ENCODE measurements around the gene SERPINB3. TPM values are rescaled to one million over a fixed set of nuclear protein-coding genes. Genes with fewer than 3 reads are reported as not detected.

SERPINB3 gene
- total and polyA plus RNA-seq, 2 of the 8 experiments (the other 6 are each of a cell fraction or from before 2014, with no cell fraction given) = 0.17 to 0.18 TPM

DNA sequence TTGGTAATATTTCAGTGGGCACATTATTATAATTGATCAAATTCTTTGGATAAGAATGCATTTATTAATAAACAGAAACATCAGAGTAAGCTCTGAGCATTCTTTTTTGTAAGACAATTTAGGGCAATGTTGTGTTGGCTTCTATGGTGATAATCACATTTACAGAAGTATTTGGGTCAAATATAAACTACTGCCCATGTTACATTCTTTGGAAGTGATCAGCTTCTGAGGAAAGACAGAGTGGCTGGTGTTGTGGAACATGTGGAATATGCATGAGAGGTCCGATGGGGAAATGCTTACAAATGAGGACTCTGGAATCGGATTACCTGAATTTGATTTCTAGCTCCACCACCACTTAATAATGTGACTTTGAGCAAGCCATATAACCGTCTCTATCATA lies 55.2 kb downstream of the SERPINB3 start:
- Histone ChIP-seq H3K4me3 (ENCODE audit: extremely low read depth in 1 of 4, insufficient read depth in 2 of 4, low read depth in 3 of 4, low read length in 4 of 4) (no peak overlapping the region), H3K23me2 (ENCODE audit: low read depth, low read length) (no peaks in the 10 kb centered on the region), H3K4ac (replicated peaks; ENCODE audit: insufficient read length, low read depth, low read length) (no peak overlapping the region), H2AK5ac (ENCODE audit: low read depth, low read length) (no peak overlapping the region), H3K9me3 (ENCODE audit: insufficient read depth in 2 of 2, low read depth in 1 of 2, low read length in 1 of 2) (no peaks in the 10 kb centered on the region), H3K56ac (replicated peaks; ENCODE audit: insufficient read length, low read depth, low read length) (no peak overlapping the region), H3K18ac (ENCODE audit: extremely low read depth, low read length) (no peak overlapping the region), H2BK5ac (ENCODE audit: low read depth, low read length) (no peak overlapping the region), H3K79me2 (ENCODE audit: control insufficient read depth in 1 of 2, insufficient read depth in 2 of 2, low read length in 2 of 2) (no peaks in the 10 kb centered on the region), H4K5ac (ENCODE audit: insufficient read length, low read depth, low read length) (no peak overlapping the region), H3K36me3 (ENCODE audit: control insufficient read depth in 2 of 4, insufficient read depth in 4 of 4, low read length in 3 of 4) (no peaks in the 10 kb centered on the region), H3K79me1 (ENCODE audit: low read depth, low read length) (no peaks in the 10 kb centered on the region), H3K14ac (ENCODE audit: insufficient read length) (no peak overlapping the region), H2BK12ac (ENCODE audit: low read depth, low read length) (no peak overlapping the region), H2BK120ac (replicated peaks; ENCODE audit: low read depth, low read length) (no peak overlapping the region), H3K27ac (ENCODE audit: low read depth, low read length) (no peak overlapping the region), H4K91ac (replicated peaks; ENCODE audit: insufficient read length, low read length) (no peak overlapping the region), H4K20me1 (replicated peaks in 1 of 2; ENCODE audit: control insufficient read depth in 1 of 2, insufficient read depth in 2 of 2, low read length in 2 of 2) (no peaks in the 10 kb centered on the region), H2BK15ac (ENCODE audit: low read length) (no peak overlapping the region), H3K27me3 (replicated peaks in 1 of 4; ENCODE audit: control insufficient read depth in 3 of 4, extremely low read depth in 1 of 4, insufficient read depth in 3 of 4, low read length in 3 of 4) (no peaks in the 10 kb centered on the region), H2AFZ (ENCODE audit: low read length) (no peak overlapping the region), H3K4me2 (ENCODE audit: insufficient read depth in 1 of 2, low read depth in 2 of 2, low read length in 2 of 2) (no peak overlapping the region), H4K8ac (ENCODE audit: extremely low read depth, insufficient read depth, low read length) (no peak overlapping the region), H3K4me1 (replicated peaks in 1 of 4; ENCODE audit: control insufficient read depth in 3 of 4, insufficient read depth in 4 of 4, low read length in 3 of 4) (no peaks in the 10 kb centered on the region), H3K9ac (replicated peaks in 1 of 4; ENCODE audit: extremely low read depth in 1 of 4, low read depth in 3 of 4, low read length in 3 of 4) (no peak overlapping the region), H3K23ac (ENCODE audit: insufficient read length) (no peak overlapping the region), H2BK20ac (ENCODE audit: low read length) (no peak overlapping the region)
- POLR2A ChIA-PET (ENCODE audit: partially characterized antibody) = no interaction called here
- FAIRE-seq = no peak
- WGBS, 2 experiments (ENCODE audit: extremely low coverage in 1 of 2, insufficient coverage in 1 of 2, insufficient read length in 1 of 2, insufficient replicate concordance in 2 of 2, low coverage in 1 of 2, low lambda C conversion rate in 2 of 2, missing lambda C conversion rate in 1 of 2) = 81% methylated on average over 3 of the region's 3 CpGs; no CpG with 5 or more reads in 1 of the 2 experiments
- DNase-seq (ENCODE audit: low read depth in 1 of 2, low spot score in 2 of 2) = no peak
- CTCF ChIA-PET (ENCODE audit: partially characterized antibody) = interaction anchor here (0.6 kb wide), 1 partner anchor 95 kb away, joined by 3 read pairs; no protein-coding TSS in a partner anchor
- no peak for TF ChIP-seq PHF8 (conservative IDR thresholded peaks at IDR 0.05; ENCODE audit: low read depth, low read length)
- TF ChIP-seq, protein P1, sequence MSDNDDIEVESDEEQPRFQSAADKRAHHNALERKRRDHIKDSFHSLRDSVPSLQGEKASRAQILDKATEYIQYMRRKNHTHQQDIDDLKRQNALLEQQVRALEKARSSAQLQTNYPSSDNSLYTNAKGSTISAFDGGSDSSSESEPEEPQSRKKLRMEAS (IDR thresholded peaks at IDR 0.05) = no peak
- TF ChIP-seq TEAD4 (IDR thresholded peaks at IDR 0.05; ENCODE audit: low read depth, low read length) = no peak
- no peak for TF ChIP-seq MAFK (IDR thresholded peaks at IDR 0.05; ENCODE audit: low read depth, low read length)
- no peak for TF ChIP-seq JUND (IDR thresholded peaks at IDR 0.05; ENCODE audit: low read length)
- no peak for TF ChIP-seq FOSL1 (IDR thresholded peaks at IDR 0.05; ENCODE audit: insufficient read depth, low read depth, low read length)
- TF ChIP-seq CHD1 (IDR thresholded peaks at IDR 0.05; ENCODE audit: low read depth, low read length) = no peak
- no peak for TF ChIP-seq RXRA (IDR thresholded peaks at IDR 0.05; ENCODE audit: insufficient read depth, low read depth, low read length)
- TF ChIP-seq SAP30 (IDR thresholded peaks at IDR 0.05; ENCODE audit: insufficient read depth, insufficient replicate concordance, low read length) = no peak
- TF ChIP-seq NANOG (IDR thresholded peaks at IDR 0.05; ENCODE audit: insufficient read depth, low read depth, low read length, poor library complexity, severe bottlenecking) = no peak
- TF ChIP-seq SUZ12 (IDR thresholded peaks at IDR 0.05; ENCODE audit: low read length) = no peak
- no peak for TF ChIP-seq GTF2F1 (IDR thresholded peaks at IDR 0.05; ENCODE audit: borderline replicate concordance, low read depth, low read length)
- TF ChIP-seq ASH2L (IDR thresholded peaks at IDR 0.05; ENCODE audit: low read length) = no peak
- TF ChIP-seq HDAC6 (IDR thresholded peaks at IDR 0.05; ENCODE audit: low read depth, low read length) = no peak
- TF ChIP-seq KDM1A (IDR thresholded peaks at IDR 0.05; ENCODE audit: borderline replicate concordance, low read length) = no peak
